SH-SY5Y (cell line): ENCODE measurements around the gene NRP1.
A peak's percentile ranks its signal among the peaks of the same experiment; 100 is the strongest.

Experiments used
- GATA2 ChIP-seq: IDR thresholded peaks from 2 replicates; pipeline ENCODE4 v1.6.1; 2011; ENCODE audit warnings: mild to moderate bottlenecking, low read depth, low read length
- GATA3 ChIP-seq: IDR thresholded peaks from 2 replicates; pipeline ENCODE4 v1.6.1; 2011; ENCODE audit warnings: low read depth, mild to moderate bottlenecking, low read length, moderate library complexity

Gene NRP1

DNA sequence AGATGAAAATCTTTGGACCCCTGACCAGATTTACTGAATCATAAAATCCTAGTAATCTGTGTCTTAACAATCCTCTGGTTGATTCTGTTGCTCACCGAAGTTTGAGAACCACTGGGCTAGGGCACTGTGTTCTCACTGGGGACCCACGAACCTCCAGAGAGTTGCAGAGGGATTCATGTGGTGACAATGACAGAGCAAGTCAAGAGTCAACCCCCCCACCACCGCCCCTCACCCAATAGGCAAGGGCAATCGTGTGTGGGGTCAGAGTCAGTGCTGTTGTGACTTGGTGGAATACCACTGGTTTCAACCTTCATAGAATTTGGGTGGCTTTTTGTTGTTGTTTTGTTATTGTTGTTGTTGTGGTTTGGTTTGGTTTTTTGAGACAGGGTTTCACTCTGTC, 23.5 kb upstream of the NRP1 start:
- TF ChIP-seq GATA2 (no peak), GATA3 (no peak)

GRCh38 chr10:33355274-33355673, 20.8 kb upstream of the NRP1 start:
- TF ChIP-seq GATA2 (no peak), GATA3 (no peak)

- no peak for TF ChIP-seq GATA3
- TF ChIP-seq GATA2, result no peak
These were observed 19.4 kb upstream of the NRP1 start for GRCh38 chr10:33353853-33354252.

DNA sequence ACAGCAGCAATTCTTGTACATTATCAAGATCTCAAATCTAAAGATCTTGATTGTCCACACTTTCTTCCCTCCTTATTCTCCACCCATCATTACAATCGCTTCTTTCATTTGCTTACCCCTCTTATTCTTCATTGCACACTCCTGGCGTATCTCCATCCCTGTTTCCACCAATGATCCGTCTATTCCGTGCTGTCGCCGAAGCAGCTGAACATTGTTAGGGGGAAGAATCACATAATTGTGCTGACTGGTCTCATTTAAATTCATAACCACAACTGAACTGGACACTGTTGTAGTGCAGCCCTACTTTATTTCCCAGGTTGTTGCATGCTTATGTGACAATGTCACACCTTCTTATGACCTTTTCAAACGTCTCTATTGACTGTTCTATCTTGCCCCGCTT, 18.9 kb upstream of the NRP1 start:
- TF ChIP-seq GATA3 (no peak), GATA2 (no peak)

GRCh38 chr10:33352615-33353014, 18.1 kb upstream of the NRP1 start:
- TF ChIP-seq GATA3 (no peak), GATA2 (no peak)

DNA sequence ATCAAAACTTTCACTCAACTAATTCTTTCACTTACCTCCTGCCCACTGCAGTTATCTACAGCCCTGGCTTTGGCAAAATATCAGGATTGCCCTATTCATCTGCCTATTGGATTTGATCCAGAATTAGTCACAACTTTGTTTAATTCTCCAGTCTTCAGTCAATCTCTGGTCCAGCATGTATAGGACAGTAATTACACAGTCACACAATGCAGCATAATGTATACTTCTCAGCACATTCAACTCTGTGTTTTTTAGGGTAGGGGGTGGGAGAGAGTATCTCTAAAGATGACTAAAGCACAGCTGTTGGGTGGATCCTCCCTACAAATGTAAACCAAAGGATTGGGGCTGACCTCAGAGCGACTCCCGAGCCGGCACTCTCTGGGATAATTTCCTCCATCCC, 17.7 kb upstream of the NRP1 start:
- TF ChIP-seq GATA3, result no peak

GRCh38 chr10:33350041-33350440, 15.6 kb upstream of the NRP1 start:
- TF ChIP-seq GATA2 (no peak), GATA3 (no peak)

- TF ChIP-seq GATA3 (no peak), GATA2 (no peak)
These were observed 14.8 kb upstream of the NRP1 start for GRCh38 chr10:33349268-33349667.

GRCh38 chr10:33347211-33347610, 12.7 kb upstream of the NRP1 start:
- no peak for TF ChIP-seq GATA2
- TF ChIP-seq GATA3, result no peak

DNA sequence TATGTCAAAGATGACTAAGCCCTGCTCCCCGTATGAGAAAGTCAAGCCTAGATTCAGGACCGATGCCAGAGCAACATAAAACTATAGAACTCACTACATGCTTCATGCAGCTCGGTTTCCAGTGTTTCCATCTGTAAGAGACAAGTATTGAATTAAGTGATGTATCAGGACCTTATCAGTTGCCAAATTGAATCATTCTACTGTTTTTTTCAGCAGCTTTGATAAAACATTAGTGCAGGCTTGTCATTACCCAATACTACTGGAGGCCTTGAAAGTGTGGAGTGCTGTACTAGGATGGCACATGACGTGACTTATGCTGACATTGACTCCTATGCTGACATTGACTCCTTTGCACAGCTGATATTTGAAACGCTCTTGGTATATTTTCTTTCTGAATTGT, 10.8 kb upstream of the NRP1 start:
- TF ChIP-seq GATA3, result no peak
- TF ChIP-seq GATA2, result peak; percentile 63

GRCh38 chr10:33344676-33345075, 10.2 kb upstream of the NRP1 start:
- TF ChIP-seq GATA2, result no peak
- TF ChIP-seq GATA3, result no peak

DNA sequence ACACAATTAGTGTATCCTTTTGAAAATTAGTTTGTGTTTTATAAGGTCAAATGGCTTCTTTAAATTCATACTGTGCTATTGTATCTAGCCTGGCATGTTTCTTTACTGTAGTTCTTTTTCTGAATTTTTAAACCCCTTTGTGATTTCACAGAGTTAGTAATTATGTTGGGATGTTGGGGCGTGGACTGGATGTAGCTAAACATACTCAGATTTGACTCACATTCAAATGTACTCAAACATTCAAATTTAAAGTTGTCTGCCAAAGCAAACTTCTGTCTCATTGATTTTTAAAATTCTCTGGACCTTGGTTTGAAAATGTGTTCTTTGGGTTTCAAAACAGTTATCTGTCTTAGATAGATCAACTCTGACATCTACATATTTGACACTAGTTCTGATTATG, 7.2 kb upstream of the NRP1 start:
- TF ChIP-seq GATA3 (no peak), GATA2 (no peak)

DNA sequence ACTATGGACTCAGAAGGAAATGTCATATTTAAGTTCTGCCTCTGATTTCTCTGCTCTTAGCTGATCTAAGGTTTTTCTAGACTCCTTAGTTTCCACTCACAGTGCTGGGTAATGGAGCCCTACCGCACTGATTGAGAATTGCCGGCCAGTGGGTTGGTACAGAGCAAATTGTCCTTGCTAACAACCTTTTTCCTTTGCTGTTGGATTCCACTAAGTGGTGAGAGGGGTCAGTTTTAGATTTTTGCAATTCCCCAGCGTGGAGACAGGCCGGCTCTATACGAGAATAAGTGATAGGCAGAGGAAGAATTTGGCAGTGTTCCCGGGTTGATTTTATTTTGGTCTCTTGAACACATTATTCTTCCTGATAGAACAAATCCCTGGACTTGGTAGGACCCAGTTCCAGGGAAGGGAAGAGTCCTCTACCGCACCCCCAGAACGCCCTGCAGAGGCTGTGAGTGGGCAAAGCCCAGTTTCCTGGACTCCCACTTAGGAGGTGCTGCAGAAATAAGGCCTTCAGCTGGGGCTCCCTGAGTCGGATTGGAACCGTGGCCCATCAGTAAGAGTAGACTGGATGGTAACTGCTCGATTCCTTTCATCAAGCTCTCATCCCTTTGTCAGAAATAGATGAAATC, 3.0 kb upstream of the NRP1 start:
- no peak for TF ChIP-seq GATA2
- TF ChIP-seq GATA3, result no peak

DNA sequence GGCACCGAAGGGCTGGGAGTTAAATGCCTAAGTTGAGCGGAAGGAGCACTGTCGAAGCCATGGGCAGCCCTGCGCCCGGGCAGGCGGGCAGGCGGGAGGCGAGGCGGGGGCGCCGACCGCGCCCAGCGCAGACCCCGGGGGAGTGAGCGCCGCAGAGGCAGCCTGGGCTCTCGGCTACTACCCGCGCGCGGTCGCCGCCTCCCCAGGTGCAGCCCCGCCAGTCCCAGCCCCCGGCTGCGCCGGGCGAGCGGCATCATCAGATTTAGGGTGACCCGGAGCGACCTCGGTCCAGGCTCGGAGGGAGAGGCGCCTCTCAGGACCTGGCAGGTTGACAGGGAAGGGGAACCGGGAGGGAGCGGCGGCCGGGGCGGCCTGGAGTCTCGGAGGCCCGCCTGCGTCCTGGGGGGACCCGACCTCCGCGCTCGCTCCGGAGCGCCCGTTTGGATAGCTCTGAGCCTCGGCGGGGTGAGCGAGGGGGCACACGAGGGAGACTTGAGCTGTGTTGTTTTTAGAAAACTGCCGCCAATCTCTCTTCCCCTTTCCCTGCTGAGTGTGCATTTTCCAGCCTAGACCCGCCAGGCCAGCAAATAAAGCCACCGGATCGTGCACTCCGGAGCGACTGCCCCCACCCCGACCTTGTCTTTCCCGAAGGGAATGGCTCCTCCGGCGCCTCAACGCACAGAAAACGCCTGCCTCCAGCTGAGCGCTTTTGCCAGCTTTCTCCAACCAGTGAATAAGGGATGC, 2.3 kb upstream of the NRP1 start:
- no peak for TF ChIP-seq GATA3
- no peak for TF ChIP-seq GATA2

- TF ChIP-seq GATA3, result no peak
- TF ChIP-seq GATA2, result no peak
These were observed 1.5 kb upstream of the NRP1 start for GRCh38 chr10:33335801-33336581.

DNA sequence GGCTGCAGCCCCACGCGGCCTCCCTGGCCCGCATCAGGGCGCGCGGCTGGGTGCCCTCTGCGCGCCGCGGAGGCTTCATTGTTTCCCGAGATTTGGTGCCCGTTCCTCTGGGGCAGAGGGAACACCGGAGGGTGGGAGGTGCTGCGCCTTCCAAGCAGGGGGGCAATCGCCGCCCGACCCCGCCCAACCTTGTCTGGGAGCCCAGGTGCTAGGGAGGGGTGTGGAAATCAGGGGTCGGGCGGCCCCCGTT, 1.0 kb upstream of the NRP1 start:
- TF ChIP-seq GATA2, result no peak
- TF ChIP-seq GATA3, result no peak
